SK-N-SH treated with all-trans-retinoic acid at 6 μM for 48 hours (cell line): ENCODE results near the gene GLS.

Experiments used
- BACH2 ChIP-seq: fragments of 250-450 bp; sonication (Bioruptor Pico); IDR thresholded peaks from 2 replicates; pipeline ENCODE4 v1.9.0; 2021; ENCODE audit warnings: mild to moderate bottlenecking, borderline replicate concordance
- CSDC2 ChIP-seq: fragments of 250-450 bp; sonication (Bioruptor Pico); IDR thresholded peaks from 2 replicates; pipeline ENCODE4 v1.5.0; 2020; ENCODE audit warnings: mild to moderate bottlenecking, moderate library complexity
- ZFP3 ChIP-seq: fragments of 250-450 bp; sonication (Bioruptor Pico); IDR thresholded peaks from 2 replicates; pipeline ENCODE4 v1.5.0; 2020; ENCODE audit warnings: mild to moderate bottlenecking, moderate library complexity
- ZNF8 ChIP-seq: fragments of 450-650 bp; formaldehyde crosslinking; IDR thresholded peaks from 2 replicates; pipeline ENCODE4 v1.5.0; 2020; ENCODE audit warnings: mild to moderate bottlenecking, moderate library complexity

- no peak for TF ChIP-seq ZNF8 (CRISPR knock-in tag)
- TF ChIP-seq ZFP3 (CRISPR knock-in tag) = no peak
- TF ChIP-seq BACH2 (CRISPR knock-in tag) = no peak
- no peak for TF ChIP-seq CSDC2 (CRISPR knock-in tag)
Observed at GRCh38 chr2:190912726-190913125, 32.1 kb downstream of the GLS start.
